Measurements from ENCODE around the gene CELA2B. TPM values are rescaled to one million over a fixed set of nuclear protein-coding genes. Genes with fewer than 3 reads are reported as not detected.
A peak's percentile ranks its signal among the peaks of the same experiment; 100 is the strongest.

The CELA2B gene
- total and polyA plus RNA-seq, 2 of the 8 experiments (the other 6 are each of a cell fraction or from before 2014, with no cell fraction given): not detected

- no peak overlapping the region for H2BK120ac ChIP-seq (replicated peaks; ENCODE audit: low read depth, low read length)
- H4K8ac ChIP-seq (ENCODE audit: extremely low read depth, insufficient read depth, low read length): no peak overlapping the region
- peaks cover 6% of the 10 kb centered on the region for H3K23me2 ChIP-seq (ENCODE audit: low read depth, low read length)
- FAIRE-seq: no peak
- H2AK5ac ChIP-seq (ENCODE audit: low read depth, low read length): no peak overlapping the region
- no peak overlapping the region for H2BK5ac ChIP-seq (ENCODE audit: low read depth, low read length)
- peaks cover 0 to 3% of the 10 kb centered on the region in 2 experiments for H4K20me1 ChIP-seq (replicated peaks in 1 of 2; ENCODE audit: control insufficient read depth in 1 of 2, insufficient read depth in 2 of 2, low read length in 2 of 2)
- H3K23ac ChIP-seq (ENCODE audit: insufficient read length): no peak overlapping the region
- H3K56ac ChIP-seq (replicated peaks; ENCODE audit: insufficient read length, low read depth, low read length): no peak overlapping the region
- H2BK20ac ChIP-seq (ENCODE audit: low read length): no peak overlapping the region
- H3K4me2 ChIP-seq (ENCODE audit: insufficient read depth in 1 of 2, low read depth in 2 of 2, low read length in 2 of 2): peak overlapping the region; percentile 53 to 71
- 41% methylated on average over 18 of the region's 18 CpGs; no CpG with 5 or more reads in 1 of the 2 experiments for WGBS, 2 experiments (ENCODE audit: extremely low coverage in 1 of 2, insufficient coverage in 1 of 2, insufficient read length in 1 of 2, insufficient replicate concordance in 2 of 2, low coverage in 1 of 2, low lambda C conversion rate in 2 of 2, missing lambda C conversion rate in 1 of 2)
- peaks cover 0 to 8% (median 5%) of the 10 kb centered on the region in 4 experiments; a peak in 4 of 7 replicates for H3K4me1 ChIP-seq (replicated peaks in 1 of 4; ENCODE audit: control insufficient read depth in 3 of 4, insufficient read depth in 4 of 4, low read length in 3 of 4)
- H3K36me3 ChIP-seq (ENCODE audit: control insufficient read depth in 2 of 4, insufficient read depth in 4 of 4, low read length in 3 of 4): no peaks in the 10 kb centered on the region; a peak in 1 of 8 replicates
- H3K27ac ChIP-seq (ENCODE audit: low read depth, low read length): peak overlapping the region; percentile 59; the same call in 1 of the 2 replicates
- no peak overlapping the region for H3K18ac ChIP-seq (ENCODE audit: extremely low read depth, low read length)
- no peak overlapping the region for H2BK12ac ChIP-seq (ENCODE audit: low read depth, low read length)
- TF ChIP-seq RBBP5 (IDR thresholded peaks at IDR 0.05; ENCODE audit: borderline replicate concordance, low read depth, low read length) (0 out of 2 replicates have a peak, but pooled peaks have one; percentile 30), CBX5 (IDR thresholded peaks at IDR 0.05; ENCODE audit: low read depth, low read length) (no peak), FOSL1 (IDR thresholded peaks at IDR 0.05; ENCODE audit: insufficient read depth, low read depth, low read length) (no peak)
- no peak overlapping the region for H2BK15ac ChIP-seq (ENCODE audit: low read length)
- CTCF ChIA-PET (ENCODE audit: partially characterized antibody): interaction anchor here (0.7 kb wide), 1 partner anchor 25 kb away, joined by 4 read pairs; no protein-coding TSS in a partner anchor
- H3K4me3 ChIP-seq (ENCODE audit: extremely low read depth in 1 of 4, insufficient read depth in 2 of 4, low read depth in 3 of 4, low read length in 4 of 4): peak overlapping the region; percentile 62 to 79 (median 76)
- no peaks in the 10 kb centered on the region for H3K79me1 ChIP-seq (ENCODE audit: low read depth, low read length)
- DNase-seq (ENCODE audit: low read depth in 1 of 2, low spot score in 2 of 2): no peak
- 0 out of 2 replicates have a peak overlapping the region, but pooled peaks have one; percentile 4 for H2AFZ ChIP-seq (ENCODE audit: low read length)
- H3K14ac ChIP-seq (ENCODE audit: insufficient read length): no peak overlapping the region
- peak overlapping the region in 3 of 4 experiments; percentile 49 to 77 (median 54); a peak in 6 of 7 replicates for H3K9ac ChIP-seq (replicated peaks in 1 of 4; ENCODE audit: extremely low read depth in 1 of 4, low read depth in 3 of 4, low read length in 3 of 4)
- no peak overlapping the region for H4K5ac ChIP-seq (ENCODE audit: insufficient read length, low read depth, low read length)
- H4K91ac ChIP-seq (replicated peaks; ENCODE audit: insufficient read length, low read length): no peak overlapping the region
- peaks cover 0 to 27% of the 10 kb centered on the region in 2 experiments; a peak in 2 of 4 replicates for H3K79me2 ChIP-seq (ENCODE audit: control insufficient read depth in 1 of 2, insufficient read depth in 2 of 2, low read length in 2 of 2)
- H3K27me3 ChIP-seq (replicated peaks in 1 of 4; ENCODE audit: control insufficient read depth in 3 of 4, extremely low read depth in 1 of 4, insufficient read depth in 3 of 4, low read length in 3 of 4): no peaks in the 10 kb centered on the region
- POLR2A ChIA-PET (ENCODE audit: partially characterized antibody): interaction anchor here (0.7 to 1.1 kb wide), 4 partner anchors 9 to 99 kb away, joined by 3 to 7 read pairs (median 4); no protein-coding TSS in a partner anchor
- no peak overlapping the region for H3K4ac ChIP-seq (replicated peaks; ENCODE audit: insufficient read length, low read depth, low read length)
- H3K9me3 ChIP-seq (ENCODE audit: insufficient read depth in 2 of 2, low read depth in 1 of 2, low read length in 1 of 2): no peaks in the 10 kb centered on the region
Measured at GRCh38 chr1:15523104-15524020, 47.5 kb downstream of the CELA2B start.

Data from H1 (cell line).